ENCODE measurements around the gene KCNQ5.
"Not testable (repeated sequence)": the region's sequence is repeated elsewhere in the genome, so short reads cannot be mapped to it uniquely, and the experiment has no call there.

KCNQ5 gene

GRCh38 chr6:72856801-72857200 is 234.9 kb downstream of the KCNQ5 start:
- DNase-seq = no peak

DNA sequence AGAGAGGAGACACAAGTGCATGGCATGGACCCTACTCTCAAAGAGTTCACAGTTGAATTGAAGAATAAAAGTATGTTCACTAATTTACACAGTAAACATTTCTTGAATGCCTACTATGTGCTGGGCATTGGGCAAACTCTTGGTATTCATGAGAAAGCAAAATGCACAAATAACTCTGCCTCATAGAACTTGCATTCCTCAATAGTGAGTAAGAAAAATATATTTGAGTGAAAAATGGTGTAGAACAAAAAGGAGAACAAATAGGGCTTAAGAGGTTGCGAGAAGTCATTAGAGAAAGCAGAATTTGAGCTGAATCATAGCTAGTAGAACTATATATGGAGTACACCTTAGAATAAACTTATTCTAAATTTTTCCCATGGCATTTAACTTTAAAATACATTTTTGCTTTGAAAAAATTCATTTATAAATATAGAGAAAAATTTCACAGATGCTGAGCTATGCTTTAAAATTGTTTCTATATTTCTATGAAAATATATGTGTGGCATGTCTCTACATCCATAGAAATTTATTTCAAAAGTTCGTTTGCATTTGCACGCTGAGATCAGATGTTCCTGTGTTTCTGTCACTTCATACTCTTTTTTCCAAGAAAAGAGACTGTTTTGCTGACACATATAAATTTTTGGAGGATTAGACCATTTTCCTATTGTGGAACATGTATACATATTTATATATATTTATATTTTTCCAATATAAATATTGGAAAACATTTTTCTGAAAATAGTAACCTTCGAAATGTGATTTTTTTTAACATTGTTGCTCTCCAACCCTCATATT is 236.1 kb downstream of the KCNQ5 start:
- no peak for DNase-seq

DNA sequence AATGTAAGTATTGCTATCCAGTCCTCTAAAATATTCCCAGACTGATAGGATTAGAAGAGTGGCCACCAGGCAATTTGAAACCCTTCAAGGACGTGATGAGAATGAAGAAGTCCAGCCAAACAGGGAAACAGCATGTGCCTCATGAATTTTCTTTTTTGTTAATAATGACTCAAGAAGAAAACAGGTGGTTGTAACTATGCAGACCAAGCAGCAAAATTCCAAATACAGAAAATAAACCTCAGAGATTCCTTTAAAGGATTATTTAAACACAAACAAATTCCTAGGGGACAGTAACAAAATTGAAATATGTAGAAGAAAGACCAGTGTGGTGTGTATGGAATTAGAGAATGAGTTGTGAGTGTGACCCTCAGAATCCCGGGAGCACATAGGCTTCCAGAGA is 239.2 kb downstream of the KCNQ5 start:
- DNase-seq = no peak

- DNase-seq = no peak
Measured at GRCh38 chr6:72861935-72862432, 240.1 kb downstream of the KCNQ5 start.

DNA sequence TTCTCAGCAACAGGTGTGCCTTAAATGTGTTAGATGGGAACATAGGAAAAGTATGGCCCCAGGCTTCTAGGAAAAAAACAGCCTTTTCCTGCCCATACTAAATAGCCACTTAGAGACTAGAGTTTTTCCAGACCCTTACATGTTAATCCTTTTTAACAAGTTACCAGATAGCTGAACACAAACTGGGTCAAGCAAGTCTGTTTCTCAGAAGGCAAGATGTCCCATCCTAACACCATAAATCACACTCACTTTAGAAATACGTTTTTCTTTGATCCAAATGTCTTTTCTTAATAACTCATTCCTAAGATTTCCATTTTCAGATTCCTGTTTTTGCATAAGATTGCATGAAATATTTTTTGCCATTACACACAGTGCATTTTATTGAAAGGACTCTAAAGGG is 241.3 kb downstream of the KCNQ5 start:
- no peak for DNase-seq

DNA sequence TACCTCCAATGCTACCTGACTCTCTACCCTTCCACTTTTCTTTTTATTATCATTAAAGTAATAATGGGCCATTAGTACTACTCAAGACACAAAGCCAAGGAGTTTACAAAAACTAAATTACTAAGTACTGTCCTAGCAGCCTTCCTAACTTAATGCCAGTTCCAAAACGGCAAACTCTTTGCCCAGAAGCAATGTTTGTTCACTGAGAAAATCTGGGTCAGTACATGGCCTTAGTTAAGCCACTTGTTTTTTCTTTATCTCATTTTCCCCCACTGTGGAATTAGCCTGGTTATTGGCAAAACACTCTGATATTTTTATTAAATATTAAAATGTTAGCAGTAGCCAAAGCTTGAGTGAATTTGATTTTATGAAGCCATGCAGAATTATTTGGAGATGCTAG is 242.4 kb downstream of the KCNQ5 start:
- no peak for DNase-seq

- DNase-seq = no peak
Measured at GRCh38 chr6:72864799-72865198, 242.9 kb downstream of the KCNQ5 start.

GRCh38 chr6:72865467-72865866 is 243.6 kb downstream of the KCNQ5 start:
- no peak for DNase-seq

GRCh38 chr6:72869621-72870020 is 247.8 kb downstream of the KCNQ5 start:
- no peak for DNase-seq

DNA sequence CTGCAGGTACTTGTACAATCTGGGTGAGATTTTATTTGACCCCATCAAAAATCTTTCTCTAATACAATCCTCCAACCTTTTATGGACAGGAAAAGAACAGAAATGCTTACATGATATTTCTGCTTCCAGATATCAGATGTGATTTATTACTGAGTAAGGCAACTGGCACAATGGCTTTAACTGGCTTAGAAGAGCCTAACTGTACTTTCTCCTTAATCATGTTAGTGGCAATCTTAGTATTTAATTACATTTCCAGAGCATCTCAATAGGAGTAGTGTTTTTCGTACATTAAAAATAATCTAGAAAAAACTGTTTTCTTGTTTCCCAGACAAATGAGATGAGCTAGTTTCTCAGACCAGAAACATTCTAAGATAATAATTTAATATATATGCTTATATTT is 251.6 kb downstream of the KCNQ5 start:
- DNase-seq = no peak

- no peak for DNase-seq
Measured at GRCh38 chr6:72876256-72876655, 254.4 kb downstream of the KCNQ5 start.

GRCh38 chr6:72886170-72886569 is 264.3 kb downstream of the KCNQ5 start:
- DNase-seq = no peak

DNA sequence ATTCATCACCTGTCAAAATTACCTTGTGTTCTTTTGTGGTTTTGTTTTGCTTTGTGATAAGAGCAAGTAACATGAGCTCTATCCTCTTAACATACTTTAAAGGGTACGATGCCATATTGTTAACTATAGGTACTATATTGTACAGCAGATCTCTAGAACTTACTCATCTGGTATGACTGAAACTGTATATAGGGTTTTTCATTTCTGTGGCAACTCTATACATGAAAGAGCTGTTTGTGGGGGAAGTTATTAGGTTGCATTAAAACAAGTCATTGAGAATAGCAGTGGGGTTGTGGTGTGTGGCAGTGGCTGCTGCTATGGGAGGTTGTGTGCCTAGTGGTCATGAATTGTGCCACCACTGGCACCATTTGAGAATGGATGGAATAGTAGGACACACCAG is 268.4 kb downstream of the KCNQ5 start:
- no peak for DNase-seq

GRCh38 chr6:72890671-72891070 is 268.8 kb downstream of the KCNQ5 start:
- no peak for DNase-seq

DNA sequence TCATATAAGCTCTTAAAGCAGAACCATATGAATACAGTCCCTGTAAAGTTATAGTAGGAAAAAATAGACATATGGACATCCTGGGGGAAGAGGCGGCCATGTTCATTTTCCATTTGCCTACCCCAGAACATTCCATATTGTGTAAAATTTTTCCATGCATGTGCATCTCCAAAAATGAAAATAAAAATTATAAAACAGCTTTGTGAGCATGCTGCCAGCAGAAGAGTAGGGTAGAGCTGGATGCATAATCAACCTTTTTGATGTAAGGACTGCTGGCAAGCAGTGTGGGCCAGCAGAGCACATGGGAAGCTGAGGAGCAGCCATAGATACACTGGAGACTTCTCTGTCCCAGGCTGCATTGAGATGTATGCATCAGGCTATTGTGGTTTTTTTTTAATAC is 271.0 kb downstream of the KCNQ5 start:
- no peak for DNase-seq

DNA sequence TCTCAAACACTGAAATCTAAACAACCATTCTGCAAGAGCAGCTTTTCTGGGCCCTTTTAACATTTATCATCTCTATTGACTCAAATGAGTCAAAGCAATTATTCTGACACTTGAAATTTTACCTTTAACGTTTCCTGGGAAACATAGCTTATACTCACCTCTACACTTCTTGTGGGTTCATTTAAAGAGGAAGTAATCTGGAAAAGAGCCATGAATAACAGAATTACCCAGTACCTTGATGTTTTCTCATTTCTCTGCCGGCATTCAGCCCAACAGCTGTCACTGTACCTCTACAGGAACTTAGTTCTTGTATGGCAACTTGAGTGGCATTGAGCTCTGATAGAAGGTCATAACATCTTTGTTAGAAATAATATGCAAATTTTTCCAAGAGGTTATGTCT is 272.2 kb downstream of the KCNQ5 start:
- no peak for DNase-seq

GRCh38 chr6:72898313-72898712 is 276.4 kb downstream of the KCNQ5 start:
- not testable (repeated sequence) for DNase-seq

GRCh38 chr6:72905705-72906478 is 284.0 kb downstream of the KCNQ5 start:
- no peak for DNase-seq

GRCh38 chr6:72911463-72912155 is 289.7 kb downstream of the KCNQ5 start:
- no peak for DNase-seq

DNA sequence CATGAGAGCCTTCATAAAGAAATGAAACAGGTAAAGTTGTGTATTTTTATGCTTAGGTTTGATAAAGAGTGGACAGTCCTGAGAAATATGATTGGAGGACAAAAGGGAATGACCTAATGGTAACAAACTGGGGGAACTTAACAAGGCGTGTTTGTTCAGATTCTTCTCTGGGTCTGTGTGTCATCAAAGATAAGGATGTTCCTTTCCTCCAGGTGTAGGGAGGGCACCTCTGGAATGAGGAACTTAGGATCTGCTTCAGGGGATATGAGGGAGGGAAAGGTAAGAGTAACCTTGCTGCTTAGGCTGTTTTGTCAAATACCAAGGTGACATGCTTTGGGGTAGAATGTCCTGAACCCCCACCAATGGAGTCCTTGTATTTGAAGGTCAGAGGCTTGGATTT is 291.9 kb downstream of the KCNQ5 start:
- DNase-seq = no peak

GRCh38 chr6:72916298-72916697 is 294.4 kb downstream of the KCNQ5 start:
- DNase-seq = no peak

- DNase-seq = no peak
Measured at GRCh38 chr6:72916906-72917305, 295.0 kb downstream of the KCNQ5 start.

DNA sequence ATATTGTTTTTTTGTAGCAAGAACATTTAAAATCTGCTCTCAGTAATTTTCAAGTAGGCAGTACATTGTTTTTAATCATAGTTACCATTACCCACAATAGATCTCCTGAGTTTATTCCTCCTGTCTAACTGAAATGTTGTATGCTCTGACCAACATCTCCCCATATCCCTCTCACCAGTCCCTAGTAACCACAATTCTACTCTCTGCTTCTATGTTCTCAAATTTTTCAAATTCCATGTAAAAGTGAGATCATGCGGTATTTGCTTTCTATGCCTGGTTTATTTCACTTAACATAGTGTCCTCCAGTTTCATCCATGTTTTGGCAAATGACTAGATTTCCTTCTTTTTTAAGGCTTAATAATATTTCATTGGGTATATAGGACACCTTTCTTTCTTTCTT is 300.5 kb downstream of the KCNQ5 start:
- DNase-seq = no peak

DNA sequence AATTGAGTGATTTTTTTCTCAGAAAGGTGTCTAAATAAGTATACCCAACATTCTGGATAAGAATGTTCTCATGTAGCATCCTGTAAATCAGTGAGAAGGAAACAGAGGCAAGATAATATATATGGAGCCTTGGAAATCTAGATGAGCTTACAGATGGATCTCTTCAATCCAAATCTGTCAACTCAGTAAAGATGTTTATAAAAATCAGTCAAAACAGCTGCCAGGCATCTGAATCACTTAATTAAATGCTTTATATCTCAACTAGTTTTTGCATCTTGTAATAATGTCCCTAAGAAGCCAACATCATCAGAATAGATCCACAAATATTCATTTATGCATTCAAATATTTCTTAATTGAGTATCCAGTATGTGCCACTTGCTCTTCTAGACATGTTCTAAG is 303.3 kb downstream of the KCNQ5 start:
- DNase-seq = no peak
